KOPT-K1 (cell line): ENCODE data around the gene PCDHB2.
"Not testable (repeated sequence)": the region's sequence is repeated elsewhere in the genome, so short reads cannot be mapped to it uniquely, and the experiment has no call there.

Source experiments
- H3K27ac ChIP-seq: fragments of 200-600 bp; sonication (generic); 2 replicates; pipeline ENCODE4 v1.5.1; 2016; ENCODE audit warnings: antibody characterized with exemption, mild to moderate bottlenecking, low read depth, low read length; ENCODE audit not compliant: poor library complexity, severe bottlenecking
- H3K36me3 ChIP-seq: fragments of 200-600 bp; sonication (generic); 2 replicates; pipeline ENCODE4 v1.5.1; 2017; ENCODE audit warnings: antibody characterized with exemption, mild to moderate bottlenecking, low read length, moderate library complexity; ENCODE audit not compliant: insufficient read depth
- H3K9me3 ChIP-seq: fragments of 200-600 bp; sonication (generic); 2 replicates; pipeline ENCODE4 v1.5.1; 2017; ENCODE audit warnings: antibody characterized with exemption, low read length, mild to moderate bottlenecking; ENCODE audit not compliant: insufficient read depth, poor library complexity, severe bottlenecking

Gene PCDHB2

GRCh38 chr5:141094481-141095262 is at the start of gene PCDHB2:
Gene PCDHB2 (plus strand): TSS chr5:141094615. CDS start chr5:141094791, 176 bp downstream.
- Histone ChIP-seq H3K27ac (peak within 1 kb of the TSS; percentile 41), H3K36me3 (no peaks in the 10 kb centered on the region), H3K9me3 (no peaks in the 10 kb centered on the region)

GRCh38 chr5:141050622-141051520 is 43.5 kb upstream of the PCDHB2 start, which contains the start of gene PCDHB1:
Gene PCDHB1 (plus strand): TSS chr5:141051374. CDS start chr5:141051471, 97 bp downstream.
- Histone ChIP-seq H3K27ac (no peak within 1 kb of the TSS), H3K36me3 (no peaks in the 10 kb centered on the region), H3K9me3 (no peaks in the 10 kb centered on the region)

GRCh38 chr5:141051521-141051866 is 42.9 kb upstream of the PCDHB2 start:
- H3K36me3 ChIP-seq: no peaks in the 10 kb centered on the region
- no peaks in the 10 kb centered on the region for H3K9me3 ChIP-seq
- H3K27ac ChIP-seq: no peak overlapping the region

GRCh38 chr5:141077826-141078225 is 16.6 kb upstream of the PCDHB2 start:
- no peaks in the 10 kb centered on the region for H3K9me3 ChIP-seq
- no peaks in the 10 kb centered on the region for H3K36me3 ChIP-seq
- no peak overlapping the region for H3K27ac ChIP-seq

- H3K9me3 ChIP-seq: no peaks in the 10 kb centered on the region
- H3K36me3 ChIP-seq: no peaks in the 10 kb centered on the region
- H3K27ac ChIP-seq: no peak overlapping the region
Observed at GRCh38 chr5:141082228-141082627, 12.2 kb upstream of the PCDHB2 start.

- H3K27ac ChIP-seq: no peak overlapping the region
- no peaks in the 10 kb centered on the region for H3K9me3 ChIP-seq
Observed at GRCh38 chr5:141084487-141084989, 9.9 kb upstream of the PCDHB2 start.

GRCh38 chr5:141095263-141095641 is 837 bp downstream of the PCDHB2 start:
- no peaks in the 10 kb centered on the region for H3K9me3 ChIP-seq
- no peaks in the 10 kb centered on the region for H3K36me3 ChIP-seq
- no peak overlapping the region for H3K27ac ChIP-seq

More at GRCh38 chr5:141084487-141084989, 9.9 kb upstream of the PCDHB2 start:
- no peaks in the 10 kb centered on the region for H3K36me3 ChIP-seq

- H3K9me3 ChIP-seq, H3K36me3 ChIP-seq, H3K27ac ChIP-seq: not testable (repeated sequence)
Observed at GRCh38 chr5:141096181-141096580, 1.8 kb downstream of the PCDHB2 start.

- not testable (repeated sequence) for H3K27ac ChIP-seq, H3K36me3 ChIP-seq, H3K9me3 ChIP-seq
Observed at GRCh38 chr5:141096586-141096985, 2.2 kb downstream of the PCDHB2 start.

GRCh38 chr5:141100243-141100805 is 5.9 kb downstream of the PCDHB2 start, which contains the start of gene PCDHB3:
Gene PCDHB3 (plus strand): TSS chr5:141100473. CDS start chr5:141100650, 177 bp downstream.
- peaks cover 5% of the 10 kb centered on the region for H3K9me3 ChIP-seq
- no peaks in the 10 kb centered on the region for H3K36me3 ChIP-seq
- no peak within 1 kb of the TSS for H3K27ac ChIP-seq

- peaks cover 5% of the 10 kb centered on the region for H3K9me3 ChIP-seq
- H3K36me3 ChIP-seq: no peaks in the 10 kb centered on the region
- no peak overlapping the region for H3K27ac ChIP-seq
Observed at GRCh38 chr5:141101059-141101458, 6.6 kb downstream of the PCDHB2 start.

- not testable (repeated sequence) for H3K27ac ChIP-seq, H3K36me3 ChIP-seq, H3K9me3 ChIP-seq
Observed at GRCh38 chr5:141102070-141102469, 7.7 kb downstream of the PCDHB2 start.

GRCh38 chr5:141102471-141102870 is 8.1 kb downstream of the PCDHB2 start:
- H3K9me3 ChIP-seq, H3K27ac ChIP-seq, H3K36me3 ChIP-seq: not testable (repeated sequence)

- Histone ChIP-seq H3K9me3 (peaks cover 5% of the 10 kb centered on the region), H3K27ac (no peak overlapping the region), H3K36me3 (no peaks in the 10 kb centered on the region)
Observed at GRCh38 chr5:141105350-141105749, 10.9 kb downstream of the PCDHB2 start.

GRCh38 chr5:141119250-141119649 is 24.8 kb downstream of the PCDHB2 start:
- peaks cover 5% of the 10 kb centered on the region for H3K9me3 ChIP-seq
- H3K36me3 ChIP-seq: no peaks in the 10 kb centered on the region
- no peak overlapping the region for H3K27ac ChIP-seq
